ENCODE results near the gene FITM1.
A peak's percentile ranks its signal among the peaks of the same experiment; 100 is the strongest.

Gene FITM1

GRCh38 chr14:24172261-24172860, 41.9 kb downstream of the FITM1 start:
- peaks cover 32% of the 10 kb centered on the region for H3K36me3 ChIP-seq (ENCODE audit: control insufficient read depth, insufficient read depth, low read length)
- no peak overlapping the region for H3K27ac ChIP-seq (ENCODE audit: low read depth, low read length)
- H3K4me3 ChIP-seq (ENCODE audit: low read depth, low read length), result peak overlapping the region; percentile 61
- H3K9me3 ChIP-seq (ENCODE audit: control insufficient read depth, insufficient read depth, low read depth, low read length), result no peaks in the 10 kb centered on the region
- H3K9ac ChIP-seq (ENCODE audit: low read length), result peak overlapping the region; percentile 66
- H3K4me1 ChIP-seq (ENCODE audit: control insufficient read depth, insufficient read depth, low read length), result peaks cover 8% of the 10 kb centered on the region
- no peaks in the 10 kb centered on the region for H3K27me3 ChIP-seq (ENCODE audit: control insufficient read depth, insufficient read depth, low read length)

DNA sequence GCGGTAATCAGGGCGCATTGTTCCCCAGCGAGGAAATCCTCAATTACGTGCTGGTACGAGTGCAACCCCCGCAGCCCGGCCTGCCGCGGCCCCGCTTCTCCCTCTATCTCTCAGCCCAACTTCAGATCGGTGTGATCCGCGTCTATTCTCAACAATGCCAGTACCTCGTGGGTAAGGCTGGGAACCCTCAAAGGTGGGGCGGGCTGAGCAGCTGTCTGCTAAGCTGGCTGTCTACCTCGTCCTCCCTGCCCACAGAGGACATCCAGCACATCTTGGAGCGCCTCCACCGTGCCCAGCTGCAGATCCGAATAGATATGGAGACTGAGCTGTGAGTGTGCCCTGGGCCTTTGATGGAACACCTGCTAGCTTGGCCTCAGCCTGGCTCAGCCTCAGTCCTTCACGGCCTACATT, 42.4 kb downstream of the FITM1 start:
- no peak overlapping the region for H3K27ac ChIP-seq (ENCODE audit: low read depth, low read length)
- no peaks in the 10 kb centered on the region for H3K9me3 ChIP-seq (ENCODE audit: control insufficient read depth, insufficient read depth, low read depth, low read length)
- peak overlapping the region; percentile 7 for H3K9ac ChIP-seq (ENCODE audit: low read length)
- H3K27me3 ChIP-seq (ENCODE audit: control insufficient read depth, insufficient read depth, low read length), result no peaks in the 10 kb centered on the region
- H3K36me3 ChIP-seq (ENCODE audit: control insufficient read depth, insufficient read depth, low read length), result peaks cover 33% of the 10 kb centered on the region
- peak overlapping the region; percentile 61 for H3K4me3 ChIP-seq (ENCODE audit: low read depth, low read length)
- peaks cover 8% of the 10 kb centered on the region for H3K4me1 ChIP-seq (ENCODE audit: control insufficient read depth, insufficient read depth, low read length)

GRCh38 chr14:24176599-24176998, 46.1 kb downstream of the FITM1 start:
- no peak overlapping the region for H3K27ac ChIP-seq (ENCODE audit: low read depth, low read length)

DNA sequence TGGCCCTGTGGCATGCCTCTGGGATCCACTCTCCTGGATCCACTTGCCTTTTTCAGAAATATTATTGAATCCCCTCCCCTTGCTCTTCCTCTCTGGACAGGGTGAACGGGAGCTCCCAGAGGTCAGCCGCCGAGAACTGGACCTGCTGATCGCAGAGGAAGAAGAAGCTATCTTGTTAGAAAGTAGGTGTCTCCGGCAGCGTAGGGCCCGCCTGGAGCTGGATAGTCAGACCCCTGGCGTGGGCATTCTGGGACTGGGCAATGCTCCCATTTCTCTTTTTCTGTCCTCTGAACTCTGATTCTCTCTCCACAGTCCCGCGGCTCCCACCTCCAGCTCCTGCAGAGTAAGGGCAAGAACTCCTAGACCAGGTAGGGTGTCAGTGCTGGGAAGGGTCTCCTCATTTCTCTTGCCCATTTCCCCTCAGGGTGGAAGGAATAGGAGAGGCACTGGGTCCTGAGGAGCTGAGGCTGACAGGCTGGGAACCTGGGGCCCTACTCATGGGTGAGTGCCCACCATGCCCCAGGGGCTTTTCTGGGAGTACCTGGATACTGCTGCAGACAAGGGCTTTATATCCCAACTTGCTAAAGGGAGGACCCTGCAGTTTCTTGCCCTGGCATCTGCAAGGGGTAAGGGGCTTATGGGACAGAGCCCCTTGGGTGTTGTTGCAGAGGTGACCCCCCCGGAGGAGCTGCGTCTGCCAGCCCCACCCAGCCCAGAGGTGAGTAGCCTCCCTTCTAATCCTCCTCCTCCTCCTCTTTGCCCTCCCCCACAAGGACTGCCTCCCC, 46.8 kb downstream of the FITM1 start:
- Histone ChIP-seq H3K4me3 (ENCODE audit: low read depth, low read length) (no peak overlapping the region), H3K4me1 (ENCODE audit: control insufficient read depth, insufficient read depth, low read length) (peaks cover 5% of the 10 kb centered on the region), H3K9me3 (ENCODE audit: control insufficient read depth, insufficient read depth, low read depth, low read length) (no peaks in the 10 kb centered on the region), H3K9ac (ENCODE audit: low read length) (no peak overlapping the region), H3K27ac (ENCODE audit: low read depth, low read length) (no peak overlapping the region), H3K27me3 (ENCODE audit: control insufficient read depth, insufficient read depth, low read length) (no peaks in the 10 kb centered on the region), H3K36me3 (ENCODE audit: control insufficient read depth, insufficient read depth, low read length) (peaks cover 76% of the 10 kb centered on the region)

More at GRCh38 chr14:24176599-24176998, 46.1 kb downstream of the FITM1 start:
- H3K9ac ChIP-seq (ENCODE audit: low read length), result no peak overlapping the region
- peaks cover 70% of the 10 kb centered on the region for H3K36me3 ChIP-seq (ENCODE audit: control insufficient read depth, insufficient read depth, low read length)
- H3K4me3 ChIP-seq (ENCODE audit: low read depth, low read length), result no peak overlapping the region
- H3K27me3 ChIP-seq (ENCODE audit: control insufficient read depth, insufficient read depth, low read length), result no peaks in the 10 kb centered on the region
- no peaks in the 10 kb centered on the region for H3K9me3 ChIP-seq (ENCODE audit: control insufficient read depth, insufficient read depth, low read depth, low read length)
- H3K4me1 ChIP-seq (ENCODE audit: control insufficient read depth, insufficient read depth, low read length), result peaks cover 8% of the 10 kb centered on the region

DNA sequence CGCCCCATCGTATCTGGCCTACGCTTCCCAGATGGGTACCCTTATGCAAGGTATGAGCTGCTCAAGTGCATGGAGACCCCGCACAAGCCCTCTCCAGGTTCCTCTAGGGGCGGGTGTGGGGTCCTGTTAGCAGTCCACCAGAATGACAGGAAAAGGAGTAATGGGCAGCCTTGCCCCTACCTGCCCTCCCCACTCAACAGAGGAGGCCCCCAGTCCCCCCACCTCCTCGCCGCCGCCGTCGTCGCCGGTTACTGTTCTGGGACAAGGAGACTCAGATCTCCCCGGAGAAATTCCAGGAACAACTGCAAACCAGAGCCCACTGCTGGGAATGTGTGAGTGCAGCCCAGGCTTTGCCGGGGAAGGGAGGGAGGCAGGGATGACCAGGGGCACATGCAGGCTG, 47.4 kb downstream of the FITM1 start:
- H3K36me3 ChIP-seq (ENCODE audit: control insufficient read depth, insufficient read depth, low read length), result peaks cover 83% of the 10 kb centered on the region

DNA sequence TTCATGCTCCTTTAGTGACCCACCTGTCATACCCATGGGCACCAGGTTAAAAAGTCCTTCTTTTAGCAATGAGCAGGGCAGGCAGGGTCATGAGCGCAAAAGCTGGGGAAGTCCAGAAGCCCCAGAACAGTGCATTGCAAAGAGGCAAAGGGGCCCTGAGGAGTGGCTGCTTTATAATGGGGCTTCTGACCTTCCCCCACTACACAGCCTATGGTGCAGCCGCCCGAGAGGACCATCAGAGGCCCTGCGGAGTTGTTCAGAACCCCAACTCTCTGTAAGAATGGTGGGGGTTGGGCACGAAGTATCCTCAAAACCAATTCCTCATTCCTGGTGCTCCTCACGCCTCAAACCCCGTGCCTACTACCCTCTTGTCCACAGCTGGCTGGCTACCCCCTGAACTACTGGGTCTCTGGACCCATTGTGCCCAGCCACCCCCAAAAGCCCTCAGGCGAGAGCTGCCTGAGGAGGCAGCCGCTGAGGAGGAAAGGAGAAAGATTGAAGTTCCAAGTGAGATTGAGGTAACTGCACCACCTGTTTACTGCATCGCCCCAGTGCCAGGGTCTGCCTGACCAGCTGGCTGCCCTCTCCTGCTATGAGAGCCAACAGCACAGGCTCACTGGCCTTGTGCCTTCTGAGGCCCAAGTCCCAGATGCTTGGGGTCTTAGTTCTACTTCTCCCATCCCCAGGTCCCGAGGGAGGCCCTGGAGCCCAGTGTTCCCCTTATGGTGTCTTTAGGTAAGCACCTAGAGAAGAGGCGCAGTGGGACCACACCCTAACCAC, 48.1 kb downstream of the FITM1 start:
- H3K9me3 ChIP-seq (ENCODE audit: control insufficient read depth, insufficient read depth, low read depth, low read length), result no peaks in the 10 kb centered on the region
- no peak overlapping the region for H3K9ac ChIP-seq (ENCODE audit: low read length)
- H3K4me3 ChIP-seq (ENCODE audit: low read depth, low read length), result no peak overlapping the region
- peaks cover 84% of the 10 kb centered on the region for H3K36me3 ChIP-seq (ENCODE audit: control insufficient read depth, insufficient read depth, low read length)
- H3K27me3 ChIP-seq (ENCODE audit: control insufficient read depth, insufficient read depth, low read length), result no peaks in the 10 kb centered on the region
- no peaks in the 10 kb centered on the region for H3K4me1 ChIP-seq (ENCODE audit: control insufficient read depth, insufficient read depth, low read length)
- no peak overlapping the region for H3K27ac ChIP-seq (ENCODE audit: low read depth, low read length)

More for the DNA sequence above, 47.4 kb downstream of the FITM1 start:
- no peak overlapping the region for H3K4me3 ChIP-seq (ENCODE audit: low read depth, low read length)
- no peak overlapping the region for H3K27ac ChIP-seq (ENCODE audit: low read depth, low read length)
- no peaks in the 10 kb centered on the region for H3K4me1 ChIP-seq (ENCODE audit: control insufficient read depth, insufficient read depth, low read length)
- no peak overlapping the region for H3K9ac ChIP-seq (ENCODE audit: low read length)
- H3K27me3 ChIP-seq (ENCODE audit: control insufficient read depth, insufficient read depth, low read length), result no peaks in the 10 kb centered on the region
- no peaks in the 10 kb centered on the region for H3K9me3 ChIP-seq (ENCODE audit: control insufficient read depth, insufficient read depth, low read depth, low read length)

GRCh38 chr14:24179294-24179960, 49.0 kb downstream of the FITM1 start:
- H3K36me3 ChIP-seq (ENCODE audit: control insufficient read depth, insufficient read depth, low read length), result peaks cover 91% of the 10 kb centered on the region
- no peak overlapping the region for H3K9ac ChIP-seq (ENCODE audit: low read length)
- no peaks in the 10 kb centered on the region for H3K27me3 ChIP-seq (ENCODE audit: control insufficient read depth, insufficient read depth, low read length)
- no peaks in the 10 kb centered on the region for H3K9me3 ChIP-seq (ENCODE audit: control insufficient read depth, insufficient read depth, low read depth, low read length)
- no peak overlapping the region for H3K27ac ChIP-seq (ENCODE audit: low read depth, low read length)
- H3K4me3 ChIP-seq (ENCODE audit: low read depth, low read length), result no peak overlapping the region
- no peaks in the 10 kb centered on the region for H3K4me1 ChIP-seq (ENCODE audit: control insufficient read depth, insufficient read depth, low read length)

DNA sequence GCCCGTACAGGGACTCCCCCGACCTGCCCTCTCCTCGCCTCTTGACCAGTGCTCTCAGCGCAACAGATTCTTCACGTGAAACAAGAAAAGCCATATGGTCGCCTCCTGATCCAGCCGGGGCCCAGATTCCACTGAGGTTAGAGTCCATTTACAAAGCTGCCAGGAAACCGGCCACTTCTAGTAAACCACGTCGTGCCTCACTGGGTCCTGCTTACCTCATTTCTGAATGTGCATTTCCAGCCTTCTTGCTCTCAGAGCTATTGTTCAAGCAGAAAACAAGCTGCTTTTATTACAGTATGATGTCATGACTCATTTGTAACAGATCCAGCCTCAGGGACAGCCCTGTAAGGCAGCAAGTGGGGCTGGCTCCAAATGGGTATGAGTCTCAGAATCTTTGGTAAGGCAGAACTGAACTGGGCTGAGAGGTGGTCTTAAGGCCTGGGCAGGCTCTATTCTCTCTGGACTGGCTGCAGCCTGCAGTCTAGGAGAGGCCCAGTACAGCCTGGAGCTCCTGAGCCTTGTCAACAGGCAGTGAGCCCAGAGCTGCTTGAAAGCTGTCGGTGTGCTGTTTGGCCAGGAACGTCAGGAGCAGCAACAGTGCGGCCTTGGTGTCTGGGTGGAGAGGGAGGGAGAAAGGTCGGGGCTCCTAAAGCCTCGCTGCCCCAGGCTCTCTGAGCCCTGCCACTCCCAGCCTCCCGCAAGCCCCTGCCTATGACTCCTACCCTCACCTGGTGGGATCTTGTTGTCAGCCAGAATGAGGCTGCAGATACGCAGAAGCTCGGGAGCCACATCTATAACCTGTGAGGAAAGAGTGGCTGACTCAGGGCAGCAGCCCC, 49.7 kb downstream of the FITM1 start:
- Histone ChIP-seq H3K4me3 (ENCODE audit: low read depth, low read length) (no peak overlapping the region), H3K36me3 (ENCODE audit: control insufficient read depth, insufficient read depth, low read length) (peaks cover 92% of the 10 kb centered on the region), H3K9ac (ENCODE audit: low read length) (no peak overlapping the region), H3K27ac (ENCODE audit: low read depth, low read length) (no peak overlapping the region), H3K27me3 (ENCODE audit: control insufficient read depth, insufficient read depth, low read length) (no peaks in the 10 kb centered on the region), H3K4me1 (ENCODE audit: control insufficient read depth, insufficient read depth, low read length) (no peaks in the 10 kb centered on the region), H3K9me3 (ENCODE audit: control insufficient read depth, insufficient read depth, low read depth, low read length) (no peaks in the 10 kb centered on the region)

DNA sequence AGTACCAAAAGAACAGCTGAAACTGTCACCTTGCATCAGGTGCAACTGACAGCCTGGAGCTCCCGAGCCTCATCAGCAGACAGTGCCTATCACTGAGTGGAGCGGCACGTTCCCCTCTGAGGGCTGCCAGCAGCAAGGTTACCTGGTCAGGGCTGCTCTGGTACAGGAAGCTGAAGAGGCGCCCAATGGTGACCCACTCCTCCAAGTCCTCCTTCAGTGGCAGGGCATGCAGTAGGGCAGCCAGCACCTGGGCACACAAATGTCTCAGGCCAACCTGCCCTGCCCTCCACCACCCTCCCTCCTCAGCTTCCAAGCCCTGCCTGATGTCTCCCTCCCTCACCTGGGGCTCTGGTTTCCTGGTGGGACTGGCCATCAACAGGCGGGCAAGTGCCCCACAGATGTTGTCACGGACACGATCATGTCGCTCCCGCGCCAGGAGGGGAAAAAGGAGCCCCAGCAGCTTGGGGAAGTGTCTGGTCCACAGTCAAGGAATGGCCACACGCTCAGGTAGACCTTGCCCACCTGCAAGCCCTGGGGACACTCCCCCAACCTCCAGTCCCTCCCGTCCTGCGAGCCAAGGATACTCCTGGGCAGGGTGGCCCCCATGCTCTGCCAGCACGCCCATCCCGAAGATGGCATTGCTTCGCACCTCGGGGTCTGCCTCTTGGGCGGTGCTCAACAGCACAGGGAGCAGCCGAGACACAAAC, 51.1 kb downstream of the FITM1 start:
- H3K4me1 ChIP-seq (ENCODE audit: control insufficient read depth, insufficient read depth, low read length), result no peaks in the 10 kb centered on the region
- H3K36me3 ChIP-seq (ENCODE audit: control insufficient read depth, insufficient read depth, low read length), result peaks cover 100% of the 10 kb centered on the region
- H3K27me3 ChIP-seq (ENCODE audit: control insufficient read depth, insufficient read depth, low read length), result no peaks in the 10 kb centered on the region
- H3K9ac ChIP-seq (ENCODE audit: low read length), result no peak overlapping the region
- no peak overlapping the region for H3K4me3 ChIP-seq (ENCODE audit: low read depth, low read length)
- H3K27ac ChIP-seq (ENCODE audit: low read depth, low read length), result no peak overlapping the region
- H3K9me3 ChIP-seq (ENCODE audit: control insufficient read depth, insufficient read depth, low read depth, low read length), result no peaks in the 10 kb centered on the region

All from HUES6 (cell line).